Mesendoderm (in vitro differentiated cells): ENCODE data around the gene MAGEC1. TPM values are rescaled to one million over a fixed set of nuclear protein-coding genes. Genes with fewer than 3 reads are reported as not detected.
"Not testable (repeated sequence)": the region's sequence is repeated elsewhere in the genome, so short reads cannot be mapped to it uniquely, and the experiment has no call there.

Experiments used
- DNase-seq: peaks from one replicate; pipeline ENCODE4 v3.0.0; 2013
- H2AK5ac ChIP-seq: 2 replicates; pipeline ENCODE4 v1.6.1; 2013; ENCODE audit warnings: low read length, inconsistent platforms
- H2BK120ac ChIP-seq: 2 replicates; pipeline ENCODE4 v1.6.1; 2013; ENCODE audit warnings: low read depth, mild to moderate bottlenecking, low read length, moderate library complexity, mixed read lengths
- H2BK15ac ChIP-seq: replicated peaks from 2 replicates; pipeline ENCODE4 v1.6.1; 2013; ENCODE audit warnings: low read depth, mild to moderate bottlenecking, moderate library complexity
- H2BK5ac ChIP-seq: 2 replicates; pipeline ENCODE4 v1.6.1; 2013; ENCODE audit warnings: low read length, inconsistent platforms
- H3K18ac ChIP-seq: 2 replicates; pipeline ENCODE4 v1.6.1; 2013; ENCODE audit warnings: mild to moderate bottlenecking, low read length, mixed read lengths
- H3K23ac ChIP-seq: one replicate; pipeline ENCODE4 v1.6.1; 2013; ENCODE audit warnings: low read length
- H3K27ac ChIP-seq: 2 replicates; pipeline ENCODE4 v1.5.1; 2013; ENCODE audit warnings: low read depth, mild to moderate bottlenecking, inconsistent platforms, low read length, moderate library complexity
- H3K27me3 ChIP-seq: 2 replicates; pipeline ENCODE4 v1.6.1; 2013; ENCODE audit warnings: low read length, control low read depth, mild to moderate bottlenecking, inconsistent platforms; ENCODE audit not compliant: insufficient read depth, poor library complexity
- H3K36me3 ChIP-seq: 2 replicates; pipeline ENCODE4 v1.6.1; 2013; ENCODE audit warnings: low read length, inconsistent platforms; ENCODE audit not compliant: control insufficient read depth, insufficient read depth
- H3K4ac ChIP-seq: one replicate; pipeline ENCODE4 v1.6.1; 2013; ENCODE audit warnings: low read depth, mild to moderate bottlenecking, low read length, moderate library complexity
- H3K4me1 ChIP-seq: 2 replicates; pipeline ENCODE4 v1.6.1; 2013; ENCODE audit warnings: low read depth, low read length, inconsistent platforms; ENCODE audit not compliant: control insufficient read depth
- H3K4me2 ChIP-seq: 2 replicates; pipeline ENCODE4 v1.6.1; 2013; ENCODE audit warnings: low read length
- H3K4me3 ChIP-seq: 2 replicates; pipeline ENCODE4 v1.5.1; 2013; ENCODE audit warnings: mild to moderate bottlenecking, low read length
- H3K56ac ChIP-seq: one replicate; pipeline ENCODE4 v1.6.1; 2013; ENCODE audit warnings: low read length
- H3K79me1 ChIP-seq: 2 replicates; pipeline ENCODE4 v1.6.1; 2013; ENCODE audit warnings: low read length, inconsistent platforms
- H3K79me2 ChIP-seq: 2 replicates; pipeline ENCODE4 v1.6.1; 2013; ENCODE audit warnings: mild to moderate bottlenecking, low read length; ENCODE audit not compliant: control insufficient read depth, insufficient read depth
- H3K9ac ChIP-seq: 2 replicates; pipeline ENCODE4 v1.6.1; 2013; ENCODE audit warnings: low read length, inconsistent platforms
- H4K5ac ChIP-seq: one replicate; pipeline ENCODE4 v1.6.1; 2013; ENCODE audit warnings: low read length
- H4K8ac ChIP-seq: one replicate; pipeline ENCODE4 v1.6.1; 2013; ENCODE audit warnings: low read depth, mild to moderate bottlenecking, control low read depth, low read length, moderate library complexity
- WGBS: extraction: QIAGEN DNeasy Blood & Tissue Kit; methylation state at CpG from one replicate; pipeline ENCODE4 v1.1.7; 2013; ENCODE audit warnings: low lambda C conversion rate, missing lambda C conversion rate; ENCODE audit not compliant: insufficient coverage; ENCODE audit errors: extremely low coverage; 5-methylcytosine and 5-hydroxymethylcytosine counted together
- polyA plus RNA-seq, 2 experiments: library from polyadenylated mRNA; stranded (reverse); fragments of 200-250 nt; gene quantifications; one replicate each; pipeline ENCODE4 v1.2.3, GENCODE V29; 2013

MAGEC1 gene
- not detected for polyA plus RNA-seq (2013, experiment 1 of 2)
- not detected for polyA plus RNA-seq (2013, experiment 2 of 2)

- no peak within 1 kb of the TSS for H3K4me2 ChIP-seq
- H3K4ac ChIP-seq = no peak within 1 kb of the TSS
- DNase-seq = no peak
- no peak within 1 kb of the TSS for H4K8ac ChIP-seq
- no peak within 1 kb of the TSS for H3K27ac ChIP-seq
- H3K79me1 ChIP-seq = no peaks in the 10 kb centered on the region
- H2BK5ac ChIP-seq = no peak within 1 kb of the TSS
- H2BK15ac ChIP-seq = no peak within 1 kb of the TSS
- no peak within 1 kb of the TSS for H3K4me3 ChIP-seq
- H4K5ac ChIP-seq = no peak within 1 kb of the TSS
- no peak within 1 kb of the TSS for H2AK5ac ChIP-seq
- H3K79me2 ChIP-seq = no peaks in the 10 kb centered on the region
- no peak within 1 kb of the TSS for H3K18ac ChIP-seq
- no peak within 1 kb of the TSS for H2BK120ac ChIP-seq
- H3K9ac ChIP-seq = no peak within 1 kb of the TSS
- no peaks in the 10 kb centered on the region for H3K4me1 ChIP-seq
- no peak within 1 kb of the TSS for H3K23ac ChIP-seq
- H3K56ac ChIP-seq = no peak within 1 kb of the TSS
- no CpG with 5 or more reads among the region's 25 CpGs for WGBS
- no peaks in the 10 kb centered on the region for H3K27me3 ChIP-seq
- no peaks in the 10 kb centered on the region for H3K36me3 ChIP-seq
These were observed at the start of gene MAGEC1 for GRCh38 chrX:141903400-141904155. MAGEC1 (plus strand) TSS chrX:141903894; CDS start chrX:141905073, 1,179 bp downstream.

- Histone ChIP-seq H3K4me2 (no peak overlapping the region), H3K56ac (no peak overlapping the region), H3K36me3 (no peaks in the 10 kb centered on the region), H4K5ac (no peak overlapping the region), H3K79me1 (no peaks in the 10 kb centered on the region), H3K4me1 (no peaks in the 10 kb centered on the region), H2AK5ac (no peak overlapping the region), H3K27ac (no peak overlapping the region), H3K27me3 (no peaks in the 10 kb centered on the region), H4K8ac (no peak overlapping the region), H2BK5ac (no peak overlapping the region), H2BK120ac (no peak overlapping the region), H3K4ac (no peak overlapping the region), H3K18ac (no peak overlapping the region), H3K4me3 (no peak overlapping the region), H2BK15ac (no peak overlapping the region), H3K23ac (no peak overlapping the region), H3K9ac (no peak overlapping the region), H3K79me2 (no peaks in the 10 kb centered on the region)
- WGBS = no CpG with 5 or more reads among the region's 3 CpGs
- DNase-seq = no peak
These were observed 46.2 kb upstream of the MAGEC1 start for GRCh38 chrX:141857479-141857878.

GRCh38 chrX:141879616-141880015 is 24.1 kb upstream of the MAGEC1 start:
- no peaks in the 10 kb centered on the region for H3K4me1 ChIP-seq

GRCh38 chrX:141888811-141889210 is 14.9 kb upstream of the MAGEC1 start:
- H2BK120ac ChIP-seq, H3K9ac ChIP-seq, H3K23ac ChIP-seq, H3K4ac ChIP-seq, H3K27ac ChIP-seq, H2BK5ac ChIP-seq, H3K56ac ChIP-seq, H2AK5ac ChIP-seq, H3K79me2 ChIP-seq, H3K79me1 ChIP-seq, H3K4me2 ChIP-seq, H2BK15ac ChIP-seq, H3K18ac ChIP-seq, DNase-seq, H3K36me3 ChIP-seq, H3K27me3 ChIP-seq, H3K4me3 ChIP-seq, H3K4me1 ChIP-seq, H4K5ac ChIP-seq, H4K8ac ChIP-seq: not testable (repeated sequence)
- no CpG with 5 or more reads among the region's 5 CpGs for WGBS

More at GRCh38 chrX:141879616-141880015, 24.1 kb upstream of the MAGEC1 start:
- no peak overlapping the region for H2BK120ac ChIP-seq
- H3K27me3 ChIP-seq = no peaks in the 10 kb centered on the region
- H3K56ac ChIP-seq = no peak overlapping the region
- DNase-seq = peak; percentile 48
- no peak overlapping the region for H3K27ac ChIP-seq
- H3K36me3 ChIP-seq = no peaks in the 10 kb centered on the region
- no peak overlapping the region for H3K9ac ChIP-seq
- no peak overlapping the region for H3K18ac ChIP-seq
- no peak overlapping the region for H3K4me3 ChIP-seq
- H2AK5ac ChIP-seq = no peak overlapping the region
- no peak overlapping the region for H3K23ac ChIP-seq
- WGBS = no CpG with 5 or more reads among the region's 5 CpGs
- no peaks in the 10 kb centered on the region for H3K79me2 ChIP-seq
- H4K5ac ChIP-seq = no peak overlapping the region
- no peak overlapping the region for H2BK15ac ChIP-seq
- no peak overlapping the region for H4K8ac ChIP-seq
- H3K4ac ChIP-seq = no peak overlapping the region
- no peak overlapping the region for H2BK5ac ChIP-seq
- H3K4me2 ChIP-seq = no peak overlapping the region
- no peaks in the 10 kb centered on the region for H3K79me1 ChIP-seq

- Histone ChIP-seq H3K4me3 (no peak overlapping the region), H3K23ac (no peak overlapping the region), H3K4me1 (no peaks in the 10 kb centered on the region), H3K36me3 (no peaks in the 10 kb centered on the region), H3K9ac (no peak overlapping the region), H2BK5ac (no peak overlapping the region), H3K79me1 (no peaks in the 10 kb centered on the region), H2AK5ac (no peak overlapping the region), H4K8ac (no peak overlapping the region), H4K5ac (no peak overlapping the region), H2BK15ac (no peak overlapping the region), H3K56ac (no peak overlapping the region), H2BK120ac (no peak overlapping the region), H3K18ac (no peak overlapping the region), H3K27me3 (no peaks in the 10 kb centered on the region), H3K79me2 (no peaks in the 10 kb centered on the region), H3K4ac (no peak overlapping the region), H3K27ac (no peak overlapping the region), H3K4me2 (no peak overlapping the region)
- DNase-seq = no peak
- no CpG with 5 or more reads among the region's 7 CpGs for WGBS
These were observed 9.0 kb upstream of the MAGEC1 start for GRCh38 chrX:141894733-141895132.

GRCh38 chrX:141897690-141898089 is 6.0 kb upstream of the MAGEC1 start:
- no peak overlapping the region for H3K56ac ChIP-seq
- H3K27me3 ChIP-seq = no peaks in the 10 kb centered on the region
- H3K4me1 ChIP-seq = no peaks in the 10 kb centered on the region
- H2BK5ac ChIP-seq = no peak overlapping the region
- H3K4me3 ChIP-seq = no peak overlapping the region
- no peak overlapping the region for H4K8ac ChIP-seq
- H3K23ac ChIP-seq = no peak overlapping the region
- H3K9ac ChIP-seq = no peak overlapping the region
- WGBS = no CpG with 5 or more reads among the region's 2 CpGs
- no peak overlapping the region for H2BK15ac ChIP-seq
- no peak overlapping the region for H4K5ac ChIP-seq
- H3K79me2 ChIP-seq = no peaks in the 10 kb centered on the region
- H3K36me3 ChIP-seq = no peaks in the 10 kb centered on the region
- no peak overlapping the region for H2BK120ac ChIP-seq
- H3K4me2 ChIP-seq = no peak overlapping the region
- no peak overlapping the region for H3K18ac ChIP-seq
- no peaks in the 10 kb centered on the region for H3K79me1 ChIP-seq
- no peak for DNase-seq
- no peak overlapping the region for H3K27ac ChIP-seq
- no peak overlapping the region for H2AK5ac ChIP-seq
- no peak overlapping the region for H3K4ac ChIP-seq
